Measurements from ENCODE around the gene DEAF1.
"Not testable (repeated sequence)": the region's sequence is repeated elsewhere in the genome, so short reads cannot be mapped to it uniquely, and the experiment has no call there.

DEAF1 gene

GRCh38 chr11:701741-702461 lies 6.9 kb upstream of the DEAF1 start:
- DNase-seq (ENCODE audit: low read depth, low spot score) = no peak

- DNase-seq (ENCODE audit: low read depth, low spot score) = no peak
These were observed 4.7 kb upstream of the DEAF1 start for GRCh38 chr11:699753-700152.

GRCh38 chr11:699116-699508 lies 4.1 kb upstream of the DEAF1 start:
- no peak for DNase-seq (ENCODE audit: low read depth, low spot score)

- DNase-seq (ENCODE audit: low read depth, low spot score) = no peak
These were observed 3.6 kb upstream of the DEAF1 start for GRCh38 chr11:698493-699115.

GRCh38 chr11:697811-698311 lies 2.8 kb upstream of the DEAF1 start:
- no peak for DNase-seq (ENCODE audit: low read depth, low spot score)

- DNase-seq (ENCODE audit: low read depth, low spot score) = no peak
These were observed 2.0 kb upstream of the DEAF1 start for GRCh38 chr11:696955-697491.

GRCh38 chr11:695538-696248 lies 671 bp upstream of the DEAF1 start, which contains the start of gene TMEM80:
Gene TMEM80 (plus strand): TSS chr11:695816. CDS start chr11:695828, 12 bp downstream.
- DNase-seq (ENCODE audit: low read depth, low spot score) = peak; percentile 95

GRCh38 chr11:695288-695537 lies 191 bp upstream of the DEAF1 start:
- no peak for DNase-seq (ENCODE audit: low read depth, low spot score)

GRCh38 chr11:693887-694562 lies 997 bp downstream of the DEAF1 start:
- no peak for DNase-seq (ENCODE audit: low read depth, low spot score)

GRCh38 chr11:693415-693831 lies 1.6 kb downstream of the DEAF1 start:
- no peak for DNase-seq (ENCODE audit: low read depth, low spot score)

GRCh38 chr11:692824-693414 lies 2.1 kb downstream of the DEAF1 start:
- DNase-seq (ENCODE audit: low read depth, low spot score) = no peak

GRCh38 chr11:691710-692590 lies 3.1 kb downstream of the DEAF1 start:
- no peak for DNase-seq (ENCODE audit: low read depth, low spot score)

GRCh38 chr11:690738-691633 lies 4.0 kb downstream of the DEAF1 start:
- DNase-seq (ENCODE audit: low read depth, low spot score) = no peak

GRCh38 chr11:690244-690643 lies 4.8 kb downstream of the DEAF1 start:
- DNase-seq (ENCODE audit: low read depth, low spot score) = not testable (repeated sequence)

- DNase-seq (ENCODE audit: low read depth, low spot score) = peak; percentile 65
These were observed 5.4 kb downstream of the DEAF1 start for GRCh38 chr11:689625-690024.

- DNase-seq (ENCODE audit: low read depth, low spot score) = no peak
These were observed 6.3 kb downstream of the DEAF1 start for GRCh38 chr11:688681-689080.

- DNase-seq (ENCODE audit: low read depth, low spot score) = no peak
These were observed 7.3 kb downstream of the DEAF1 start for GRCh38 chr11:687751-688150.

GRCh38 chr11:686451-687243 lies 8.4 kb downstream of the DEAF1 start:
- no peak for DNase-seq (ENCODE audit: low read depth, low spot score)

GRCh38 chr11:680970-681369 lies 14.1 kb downstream of the DEAF1 start:
- DNase-seq (ENCODE audit: low read depth, low spot score) = no peak
